GM23338 (cell line): ENCODE data around the gene ZBP1. TPM values are rescaled to one million over a fixed set of nuclear protein-coding genes. Genes with fewer than 3 reads are reported as not detected.

Source experiments
- ATAC-seq: fragments of 200-7000 bp; cut with Tn5 transposase; 3 replicates; pipeline ENCODE4 v1.9.1; 2020
- DNase-seq: peaks from one replicate; pipeline ENCODE4 v3.0.0-alpha.2; 2015; ENCODE audit warnings: low spot score
- H2AFZ ChIP-seq: fragments of 200-600 bp; sonication (generic); 2 replicates; pipeline ENCODE4 v1.8.0; 2016; ENCODE audit warnings: antibody characterized with exemption, mild to moderate bottlenecking, moderate library complexity
- H3F3A ChIP-seq: fragments of 200-600 bp; sonication (generic); replicated peaks from 2 replicates; pipeline ENCODE4 v1.8.0; 2017; ENCODE audit warnings: antibody characterized with exemption, mixed run types, low read depth
- H3K27ac ChIP-seq: fragments of 200-600 bp; sonication (generic); 2 replicates; pipeline ENCODE4 v1.6.1; 2016; ENCODE audit warnings: low read depth
- H3K27me3 ChIP-seq: fragments of 200-600 bp; sonication (generic); 2 replicates; pipeline ENCODE4 v1.8.0; 2016; ENCODE audit warnings: mild to moderate bottlenecking, mixed run types, moderate library complexity; ENCODE audit not compliant: insufficient read depth
- H3K36me3 ChIP-seq: fragments of 200-600 bp; sonication (generic); 2 replicates; pipeline ENCODE4 v1.8.0; 2016; ENCODE audit warnings: mild to moderate bottlenecking; ENCODE audit not compliant: insufficient read depth
- H3K4me1 ChIP-seq: fragments of 200-600 bp; sonication (generic); 2 replicates; pipeline ENCODE4 v1.8.0; 2016; ENCODE audit warnings: mild to moderate bottlenecking, moderate library complexity; ENCODE audit not compliant: insufficient read depth
- H3K4me2 ChIP-seq: fragments of 200-600 bp; sonication (generic); 2 replicates; pipeline ENCODE4 v1.7.1; 2017; ENCODE audit warnings: mixed run types
- H3K4me3 ChIP-seq: fragments of 200-600 bp; sonication (generic); 2 replicates; pipeline ENCODE4 v1.6.1; 2016; ENCODE audit warnings: mixed run types
- H3K79me2 ChIP-seq: fragments of 200-600 bp; sonication (generic); replicated peaks from 2 replicates; pipeline ENCODE4 v1.8.0; 2017; ENCODE audit warnings: mild to moderate bottlenecking; ENCODE audit not compliant: insufficient read depth
- H3K9me2 ChIP-seq: fragments of 200-600 bp; sonication (generic); 2 replicates; pipeline ENCODE4 v1.8.0; 2017; ENCODE audit not compliant: insufficient read depth
- H4K20me1 ChIP-seq: fragments of 200-600 bp; sonication (generic); replicated peaks from 2 replicates; pipeline ENCODE4 v1.8.0; 2017; ENCODE audit warnings: mild to moderate bottlenecking; ENCODE audit not compliant: insufficient read depth
- H3K27ac Mint-ChIP-seq: 2 replicates; pipeline ENCODE4 v1.8.0; 2020; ENCODE audit warnings: inconsistent platforms, mild to moderate bottlenecking, moderate library complexity, mixed read lengths
- H3K27me3 Mint-ChIP-seq: 3 replicates; pipeline ENCODE4 v1.8.0; 2022; ENCODE audit warnings: low read depth, mild to moderate bottlenecking, moderate library complexity, mixed read lengths, inconsistent platforms; ENCODE audit not compliant: insufficient read depth, poor library complexity
- H3K36me3 Mint-ChIP-seq: 3 replicates; pipeline ENCODE4 v1.8.0; 2021; ENCODE audit warnings: low read depth, mild to moderate bottlenecking, inconsistent platforms, moderate library complexity, mixed read lengths
- H3K4me1 Mint-ChIP-seq: 3 replicates; pipeline ENCODE4 v1.8.0; 2020; ENCODE audit warnings: mild to moderate bottlenecking, inconsistent platforms, mixed read lengths
- H3K4me3 Mint-ChIP-seq: 3 replicates; pipeline ENCODE4 v1.8.0; 2021; ENCODE audit warnings: moderate library complexity, mild to moderate bottlenecking, inconsistent platforms, mixed read lengths
- H3K9me3 Mint-ChIP-seq: 3 replicates; pipeline ENCODE4 v1.8.0; 2020; ENCODE audit warnings: moderate library complexity, mild to moderate bottlenecking, inconsistent platforms, mixed read lengths
- ETS1 ChIP-seq: IDR thresholded peaks from 2 replicates; pipeline ENCODE4 v1.6.1; 2016; ENCODE audit warnings: antibody characterized with exemption
- EZH2 ChIP-seq: fragments of 200-600 bp; sonication (generic); IDR thresholded peaks from one replicate; pipeline ENCODE4 v1.8.0; 2017; ENCODE audit warnings: antibody characterized with exemption, mild to moderate bottlenecking, low read depth; ENCODE audit not compliant: unreplicated experiment
- EZH2phosphoT487 ChIP-seq: fragments of 200-600 bp; sonication (generic); IDR thresholded peaks from one replicate; pipeline ENCODE4 v1.8.1; 2018; ENCODE audit warnings: antibody characterized with exemption; ENCODE audit not compliant: unreplicated experiment
- JUNB ChIP-seq: IDR thresholded peaks from one replicate; pipeline ENCODE4 v1.6.1; 2016; ENCODE audit warnings: antibody characterized with exemption; ENCODE audit not compliant: unreplicated experiment
- NANOG ChIP-seq: IDR thresholded peaks from 2 replicates; pipeline ENCODE4 v1.6.1; 2016; ENCODE audit warnings: antibody characterized with exemption, borderline replicate concordance
- POLR2AphosphoS5 ChIP-seq: IDR thresholded peaks from 2 replicates; pipeline ENCODE4 v1.6.1; 2016; ENCODE audit warnings: antibody characterized with exemption, low read depth
- REST ChIP-seq: IDR thresholded peaks from one replicate; pipeline ENCODE4 v1.6.1; 2018; ENCODE audit warnings: antibody characterized with exemption; ENCODE audit not compliant: unreplicated experiment
- ZNF114 ChIP-seq: fragments of 250-450 bp; sonication (Bioruptor Pico); IDR thresholded peaks from 2 replicates; pipeline ENCODE4 v1.5.0; 2020; ENCODE audit warnings: mild to moderate bottlenecking, moderate library complexity
- ZNF331 ChIP-seq: fragments of 250-450 bp; sonication (Bioruptor Pico); IDR thresholded peaks from 2 replicates; pipeline ENCODE4 v1.5.0; 2020; ENCODE audit warnings: low read depth, mild to moderate bottlenecking, moderate library complexity
- ZNF462 ChIP-seq: fragments of 250-450 bp; sonication (Bioruptor Pico); IDR thresholded peaks from 2 replicates; pipeline ENCODE4 v1.5.0; 2020; ENCODE audit warnings: mild to moderate bottlenecking, moderate library complexity
- polyA plus RNA-seq: library from polyadenylated mRNA; unstranded; fragments of >200 nt; fragmentation: Nextera tagmentation; extraction: Ambion mirVana; gene quantifications from 2 replicates; pipeline ENCODE4 v1.2.1, GENCODE V29; 2016
- total RNA-seq: library from RNA; depleted of rRNA; stranded (reverse); fragments of >200 nt; shearing (Covaris generic); gene quantifications from 2 replicates; pipeline ENCODE4 v1.2.3, GENCODE V29; 2014

Gene ZBP1
- total and polyA plus RNA-seq, 2 experiments from 2014 or later = not detected

- no peak overlapping the region for H2AFZ ChIP-seq
- H3K4me1 ChIP-seq = no peaks in the 10 kb centered on the region
- H3K9me2 ChIP-seq = no peaks in the 10 kb centered on the region
- H3K27me3 Mint-ChIP-seq = peaks cover 16% of the 10 kb centered on the region
- DNase-seq (no peak), ATAC-seq (no peak)
- H3K4me3 ChIP-seq = no peak overlapping the region
- no peaks in the 10 kb centered on the region; the same call in 2 of the 3 replicates for H3K4me1 Mint-ChIP-seq
- H3K36me3 Mint-ChIP-seq = no peaks in the 10 kb centered on the region
- no peak overlapping the region for H3K27ac ChIP-seq
- H3K4me2 ChIP-seq = no peak overlapping the region
- H3K4me3 Mint-ChIP-seq = no peak overlapping the region
- no peaks in the 10 kb centered on the region for H3K36me3 ChIP-seq
- H3K79me2 ChIP-seq = no peaks in the 10 kb centered on the region
- H3K27ac Mint-ChIP-seq = no peak overlapping the region
- TF ChIP-seq NANOG (no peak), EZH2 (no peak), EZH2phosphoT487 (no peak), POLR2AphosphoS5 (no peak), ZNF462 (no peak), ETS1 (no peak), JUNB (no peak), REST (no peak), ZNF114 (CRISPR knock-in tag) (no peak), ZNF331 (CRISPR knock-in tag) (no peak)
- no peaks in the 10 kb centered on the region for H3K27me3 ChIP-seq
- no peaks in the 10 kb centered on the region for H3F3A ChIP-seq
- H4K20me1 ChIP-seq = no peaks in the 10 kb centered on the region
- peaks cover 3% of the 10 kb centered on the region; the same call in 1 of the 3 replicates for H3K9me3 Mint-ChIP-seq
Observed at GRCh38 chr20:57605045-57605444, 15.2 kb downstream of the ZBP1 start.
